Measurements from ENCODE around the gene ASPM. TPM values are rescaled to one million over a fixed set of nuclear protein-coding genes. Genes with fewer than 3 reads are reported as not detected.

Gene ASPM
- total and polyA plus RNA-seq, 2 of the 8 experiments (the other 6 are each of a cell fraction or from before 2014, with no cell fraction given), result 5.1 to 50.3 TPM

- H3K4ac ChIP-seq (replicated peaks; ENCODE audit: insufficient read length, low read depth, low read length), result no peak overlapping the region
- no peak overlapping the region for H4K5ac ChIP-seq (ENCODE audit: insufficient read length, low read depth, low read length)
- no peak overlapping the region for H2BK15ac ChIP-seq (ENCODE audit: low read length)
- H4K8ac ChIP-seq (ENCODE audit: extremely low read depth, insufficient read depth, low read length), result no peak overlapping the region; the same call in 1 of the 2 replicates
- no peaks in the 10 kb centered on the region for H3K27me3 ChIP-seq (replicated peaks in 1 of 4; ENCODE audit: control insufficient read depth in 3 of 4, extremely low read depth in 1 of 4, insufficient read depth in 3 of 4, low read length in 3 of 4)
- no peaks in the 10 kb centered on the region for H3K23me2 ChIP-seq (ENCODE audit: low read depth, low read length)
- H3K18ac ChIP-seq (ENCODE audit: extremely low read depth, low read length), result no peak overlapping the region
- H3K79me2 ChIP-seq (ENCODE audit: control insufficient read depth in 1 of 2, insufficient read depth in 2 of 2, low read length in 2 of 2), result no peaks in the 10 kb centered on the region
- no peak overlapping the region for H2BK5ac ChIP-seq (ENCODE audit: low read depth, low read length)
- WGBS, 2 experiments (ENCODE audit: extremely low coverage in 1 of 2, insufficient coverage in 1 of 2, insufficient read length in 1 of 2, insufficient replicate concordance in 2 of 2, low coverage in 1 of 2, low lambda C conversion rate in 2 of 2, missing lambda C conversion rate in 1 of 2), result 74% methylated on average over 2 of the region's 4 CpGs; no CpG with 5 or more reads in 1 of the 2 experiments
- no peak overlapping the region for H3K56ac ChIP-seq (replicated peaks; ENCODE audit: insufficient read length, low read depth, low read length)
- no peaks in the 10 kb centered on the region for H3K36me3 ChIP-seq (ENCODE audit: control insufficient read depth in 2 of 4, insufficient read depth in 4 of 4, low read length in 3 of 4)
- CTCF ChIA-PET (ENCODE audit: partially characterized antibody), result interaction anchor here (1.4 kb wide), 1 partner anchor 11 kb away, joined by 4 read pairs; no protein-coding TSS in a partner anchor
- no peaks in the 10 kb centered on the region for H3K4me1 ChIP-seq (replicated peaks in 1 of 4; ENCODE audit: control insufficient read depth in 3 of 4, insufficient read depth in 4 of 4, low read length in 3 of 4)
- no peak overlapping the region for H3K27ac ChIP-seq (ENCODE audit: low read depth, low read length)
- no peak overlapping the region for H3K14ac ChIP-seq (ENCODE audit: insufficient read length)
- no peak overlapping the region for H2BK12ac ChIP-seq (ENCODE audit: low read depth, low read length)
- no peak overlapping the region for H2BK20ac ChIP-seq (ENCODE audit: low read length)
- POLR2A ChIA-PET (ENCODE audit: partially characterized antibody), result no interaction called here
- FAIRE-seq, result no peak
- H2BK120ac ChIP-seq (replicated peaks; ENCODE audit: low read depth, low read length), result no peak overlapping the region
- no peak overlapping the region for H3K9ac ChIP-seq (replicated peaks in 1 of 4; ENCODE audit: extremely low read depth in 1 of 4, low read depth in 3 of 4, low read length in 3 of 4)
- no peak overlapping the region for H3K4me3 ChIP-seq (ENCODE audit: extremely low read depth in 1 of 4, insufficient read depth in 2 of 4, low read depth in 3 of 4, low read length in 4 of 4)
- no peaks in the 10 kb centered on the region for H3K79me1 ChIP-seq (ENCODE audit: low read depth, low read length)
- H4K91ac ChIP-seq (replicated peaks; ENCODE audit: insufficient read length, low read length), result no peak overlapping the region
- no peak overlapping the region for H3K4me2 ChIP-seq (ENCODE audit: insufficient read depth in 1 of 2, low read depth in 2 of 2, low read length in 2 of 2)
- no peak overlapping the region for H2AFZ ChIP-seq (ENCODE audit: low read length)
- H4K20me1 ChIP-seq (replicated peaks in 1 of 2; ENCODE audit: control insufficient read depth in 1 of 2, insufficient read depth in 2 of 2, low read length in 2 of 2), result no peaks in the 10 kb centered on the region
- no peak overlapping the region for H2AK5ac ChIP-seq (ENCODE audit: low read depth, low read length)
- no peak for DNase-seq (ENCODE audit: low read depth in 1 of 2, low spot score in 2 of 2)
- no peak overlapping the region for H3K23ac ChIP-seq (ENCODE audit: insufficient read length)
- H3K9me3 ChIP-seq (ENCODE audit: insufficient read depth in 2 of 2, low read depth in 1 of 2, low read length in 1 of 2), result no peaks in the 10 kb centered on the region
- no peak for TF ChIP-seq KDM4A (IDR thresholded peaks at IDR 0.05; ENCODE audit: low read depth, low read length, severe bottlenecking)
Observed at GRCh38 chr1:197042676-197043341, 103.7 kb downstream of the ASPM start.

Data from H1 (cell line).